PC-3 (cell line): ENCODE measurements around the gene WNK2.

Source experiments
- EZH2 ChIP-seq: fragments of 300-600 bp; sonication (generic); IDR thresholded peaks from one replicate; pipeline ENCODE4 v1.6.1; 2017; ENCODE audit warnings: antibody characterized with exemption, mild to moderate bottlenecking, low read length; ENCODE audit not compliant: unreplicated experiment
- EZH2phosphoT487 ChIP-seq: fragments of 300-600 bp; sonication (generic); IDR thresholded peaks from 2 replicates; pipeline ENCODE4 v1.6.1; 2018; ENCODE audit warnings: mild to moderate bottlenecking, antibody characterized with exemption, low read length, borderline replicate concordance
- TF ChIP-seq, protein P1 (sequence below): fragments of 300-600 bp; sonication (generic); conservative IDR thresholded peaks from 2 replicates; pipeline ENCODE4 v1.5.1; 2017; ENCODE audit warnings: antibody characterized with exemption, low read depth, mild to moderate bottlenecking, low read length

GRCh38 chr9:93228453-93228852 lies 44.5 kb downstream of the WNK2 start:
- TF ChIP-seq, protein P1, sequence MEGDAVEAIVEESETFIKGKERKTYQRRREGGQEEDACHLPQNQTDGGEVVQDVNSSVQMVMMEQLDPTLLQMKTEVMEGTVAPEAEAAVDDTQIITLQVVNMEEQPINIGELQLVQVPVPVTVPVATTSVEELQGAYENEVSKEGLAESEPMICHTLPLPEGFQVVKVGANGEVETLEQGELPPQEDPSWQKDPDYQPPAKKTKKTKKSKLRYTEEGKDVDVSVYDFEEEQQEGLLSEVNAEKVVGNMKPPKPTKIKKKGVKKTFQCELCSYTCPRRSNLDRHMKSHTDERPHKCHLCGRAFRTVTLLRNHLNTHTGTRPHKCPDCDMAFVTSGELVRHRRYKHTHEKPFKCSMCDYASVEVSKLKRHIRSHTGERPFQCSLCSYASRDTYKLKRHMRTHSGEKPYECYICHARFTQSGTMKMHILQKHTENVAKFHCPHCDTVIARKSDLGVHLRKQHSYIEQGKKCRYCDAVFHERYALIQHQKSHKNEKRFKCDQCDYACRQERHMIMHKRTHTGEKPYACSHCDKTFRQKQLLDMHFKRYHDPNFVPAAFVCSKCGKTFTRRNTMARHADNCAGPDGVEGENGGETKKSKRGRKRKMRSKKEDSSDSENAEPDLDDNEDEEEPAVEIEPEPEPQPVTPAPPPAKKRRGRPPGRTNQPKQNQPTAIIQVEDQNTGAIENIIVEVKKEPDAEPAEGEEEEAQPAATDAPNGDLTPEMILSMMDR, result no peak
- TF ChIP-seq EZH2 (no peak), EZH2phosphoT487 (no peak)
